Measurements from ENCODE around the gene PAX6. TPM values are rescaled to one million over a fixed set of nuclear protein-coding genes. Genes with fewer than 3 reads are reported as not detected.
A peak's percentile ranks its signal among the peaks of the same experiment; 100 is the strongest.

PAX6 gene
- total RNA-seq, 1 experiment from 2014 or later: 14.6 TPM

DNA sequence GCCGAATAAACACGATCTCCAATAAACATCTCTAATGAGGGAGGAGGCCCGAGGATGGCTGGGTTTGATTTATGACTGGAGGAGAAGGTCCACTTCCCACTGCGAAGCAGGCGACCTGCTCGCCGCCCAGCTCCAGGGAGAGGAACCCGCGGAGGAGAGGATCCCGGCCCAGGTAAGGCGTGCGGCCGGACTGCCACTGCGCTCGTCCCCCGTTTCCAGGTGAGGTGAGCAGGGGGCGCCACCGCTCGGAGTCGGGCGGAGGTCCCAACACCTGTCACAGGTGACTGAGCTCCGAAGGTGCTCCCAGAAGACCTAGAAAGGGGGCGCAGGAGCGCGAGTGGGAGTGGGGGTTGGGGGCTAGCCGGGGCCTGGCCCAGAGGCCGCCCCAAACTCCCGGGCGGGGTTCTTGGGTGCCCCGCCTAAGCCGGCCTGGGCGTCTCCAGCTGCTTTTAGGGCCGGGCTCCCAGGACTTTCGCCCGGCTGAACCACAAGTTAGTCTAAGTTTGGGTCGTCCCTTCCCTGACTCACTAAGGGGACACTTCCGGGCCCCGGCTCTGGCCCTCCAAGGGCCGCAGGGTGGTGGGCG is 5.4 kb upstream of the PAX6 start:
- no peak for DNase-seq
- Histone ChIP-seq H3K4me3 (ENCODE audit: low read length) (peak overlapping the region; percentile 37; the same call in 1 of the 2 replicates), H3K27me3 (ENCODE audit: low read length) (no peaks in the 10 kb centered on the region), H3K4me2 (ENCODE audit: low read length) (peak overlapping the region; percentile 41; the same call in 1 of the 2 replicates), H3K9ac (ENCODE audit: low read length) (no peak overlapping the region), H3K9me2 (replicated peaks; ENCODE audit: low read length) (no peaks in the 10 kb centered on the region), H3K9me3 (ENCODE audit: low read length) (no peaks in the 10 kb centered on the region), H2AFZ (ENCODE audit: low read length) (no peak overlapping the region), H4K20me1 (ENCODE audit: low read length) (no peaks in the 10 kb centered on the region), H3K4me1 (ENCODE audit: insufficient read depth, low read length) (peaks cover 27% of the 10 kb centered on the region), H3F3A (ENCODE audit: low read length, unreplicated experiment) (no peaks in the 10 kb centered on the region), H3K36me3 (ENCODE audit: low read depth, low read length) (no peaks in the 10 kb centered on the region), H3K79me2 (ENCODE audit: low read length) (no peaks in the 10 kb centered on the region), H3K27ac (ENCODE audit: low read length) (no peak overlapping the region)
- TF ChIP-seq EZH2 (IDR thresholded peaks at IDR 0.05; ENCODE audit: low read length, unreplicated experiment): no peak
- TF ChIP-seq, protein P1, sequence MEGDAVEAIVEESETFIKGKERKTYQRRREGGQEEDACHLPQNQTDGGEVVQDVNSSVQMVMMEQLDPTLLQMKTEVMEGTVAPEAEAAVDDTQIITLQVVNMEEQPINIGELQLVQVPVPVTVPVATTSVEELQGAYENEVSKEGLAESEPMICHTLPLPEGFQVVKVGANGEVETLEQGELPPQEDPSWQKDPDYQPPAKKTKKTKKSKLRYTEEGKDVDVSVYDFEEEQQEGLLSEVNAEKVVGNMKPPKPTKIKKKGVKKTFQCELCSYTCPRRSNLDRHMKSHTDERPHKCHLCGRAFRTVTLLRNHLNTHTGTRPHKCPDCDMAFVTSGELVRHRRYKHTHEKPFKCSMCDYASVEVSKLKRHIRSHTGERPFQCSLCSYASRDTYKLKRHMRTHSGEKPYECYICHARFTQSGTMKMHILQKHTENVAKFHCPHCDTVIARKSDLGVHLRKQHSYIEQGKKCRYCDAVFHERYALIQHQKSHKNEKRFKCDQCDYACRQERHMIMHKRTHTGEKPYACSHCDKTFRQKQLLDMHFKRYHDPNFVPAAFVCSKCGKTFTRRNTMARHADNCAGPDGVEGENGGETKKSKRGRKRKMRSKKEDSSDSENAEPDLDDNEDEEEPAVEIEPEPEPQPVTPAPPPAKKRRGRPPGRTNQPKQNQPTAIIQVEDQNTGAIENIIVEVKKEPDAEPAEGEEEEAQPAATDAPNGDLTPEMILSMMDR (conservative IDR thresholded peaks at IDR 0.05; ENCODE audit: low read depth, low read length): no peak
- TF ChIP-seq EZH2phosphoT487 (IDR thresholded peaks at IDR 0.05; ENCODE audit: borderline replicate concordance, low read length): no peak
- intact Hi-C loops (cut with micrococcal nuclease): no loop called here
- BruUV-seq (replicated peaks): no TSS peak
- ATAC-seq: no peak
- CTCF ChIA-PET: no interaction called here
- POLR2A ChIA-PET (ENCODE audit: unreplicated experiment): no interaction called here

DNA sequence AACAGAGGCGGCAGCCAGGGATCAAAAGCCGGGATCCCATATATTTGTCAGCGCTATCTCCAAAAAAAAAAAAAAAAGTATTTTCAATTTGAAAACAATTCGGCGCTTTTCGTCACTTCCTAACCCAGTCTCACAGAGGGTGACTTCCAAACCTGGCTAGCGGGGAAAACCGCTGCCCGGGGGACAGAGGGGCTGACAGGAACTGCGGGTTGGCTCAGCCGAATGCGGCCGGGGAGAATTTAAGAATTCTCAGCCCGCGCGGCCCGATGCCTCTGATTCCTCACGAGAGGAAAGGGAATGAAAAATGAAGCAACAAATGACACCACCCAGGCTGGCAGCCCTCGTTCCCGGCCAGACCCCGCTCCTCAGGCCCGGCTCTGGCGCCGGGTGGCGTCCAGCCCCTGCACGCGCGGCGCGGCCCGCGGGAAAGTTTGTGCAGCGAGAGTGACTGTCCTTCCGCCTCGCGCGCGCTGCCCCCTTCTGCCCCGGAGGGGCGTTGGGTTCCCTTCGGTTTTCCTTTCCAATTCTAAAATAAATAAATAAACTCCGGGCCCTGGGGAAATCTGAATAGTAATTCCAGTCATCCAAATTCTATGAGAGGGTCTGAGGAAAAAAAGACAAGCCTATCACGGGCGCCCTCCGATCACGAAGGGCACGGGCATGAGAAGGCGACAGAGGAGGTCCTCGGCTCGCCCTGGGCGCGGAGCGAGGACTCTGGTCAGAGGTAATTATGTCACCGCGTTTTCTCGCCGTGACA is 4.8 kb upstream of the PAX6 start:
- ChIA-PET POLR2A (ENCODE audit: unreplicated experiment) (no interaction called here), CTCF (no interaction called here)
- no peaks in the 10 kb centered on the region for H3K9me3 ChIP-seq (ENCODE audit: low read length)
- H3K4me2 ChIP-seq (ENCODE audit: low read length): peak overlapping the region; percentile 41; the same call in 1 of the 2 replicates
- H3K27me3 ChIP-seq (ENCODE audit: low read length): no peaks in the 10 kb centered on the region
- H3K4me1 ChIP-seq (ENCODE audit: insufficient read depth, low read length): peaks cover 33% of the 10 kb centered on the region
- H3K4me3 ChIP-seq (ENCODE audit: low read length): peak overlapping the region; percentile 37
- no peaks in the 10 kb centered on the region for H3K36me3 ChIP-seq (ENCODE audit: low read depth, low read length)
- intact Hi-C loops (cut with micrococcal nuclease): loop anchor here (1.0 kb wide), 1 partner anchor 307 kb away; the partner anchor contains the start of genes ELP4 and IMMP1L
- TF ChIP-seq EZH2 (IDR thresholded peaks at IDR 0.05; ENCODE audit: low read length, unreplicated experiment): no peak
- TF ChIP-seq EZH2phosphoT487 (IDR thresholded peaks at IDR 0.05; ENCODE audit: borderline replicate concordance, low read length): no peak
- TF ChIP-seq, protein P1 (conservative IDR thresholded peaks at IDR 0.05; ENCODE audit: low read depth, low read length): no peak; the same call in 1 of the 2 replicates
- H4K20me1 ChIP-seq (ENCODE audit: low read length): no peaks in the 10 kb centered on the region
- no peak for ATAC-seq
- no peak overlapping the region for H3K9ac ChIP-seq (ENCODE audit: low read length)
- no peaks in the 10 kb centered on the region for H3F3A ChIP-seq (ENCODE audit: low read length, unreplicated experiment)
- H3K79me2 ChIP-seq (ENCODE audit: low read length): no peaks in the 10 kb centered on the region
- H2AFZ ChIP-seq (ENCODE audit: low read length): no peak overlapping the region
- no peaks in the 10 kb centered on the region for H3K9me2 ChIP-seq (replicated peaks; ENCODE audit: low read length)
- no TSS peak for BruUV-seq (replicated peaks)
- DNase-seq: no peak
- no peak overlapping the region for H3K27ac ChIP-seq (ENCODE audit: low read length)
